ENCODE results near the gene NFKBIE. TPM values are rescaled to one million over a fixed set of nuclear protein-coding genes. Genes with fewer than 3 reads are reported as not detected.
A peak's percentile ranks its signal among the peaks of the same experiment; 100 is the strongest.

NFKBIE gene
- total and polyA plus RNA-seq, 2 of the 13 experiments (the other 11 are each of a cell fraction or from before 2014, with no cell fraction given): 6.7 to 14.5 TPM

DNA sequence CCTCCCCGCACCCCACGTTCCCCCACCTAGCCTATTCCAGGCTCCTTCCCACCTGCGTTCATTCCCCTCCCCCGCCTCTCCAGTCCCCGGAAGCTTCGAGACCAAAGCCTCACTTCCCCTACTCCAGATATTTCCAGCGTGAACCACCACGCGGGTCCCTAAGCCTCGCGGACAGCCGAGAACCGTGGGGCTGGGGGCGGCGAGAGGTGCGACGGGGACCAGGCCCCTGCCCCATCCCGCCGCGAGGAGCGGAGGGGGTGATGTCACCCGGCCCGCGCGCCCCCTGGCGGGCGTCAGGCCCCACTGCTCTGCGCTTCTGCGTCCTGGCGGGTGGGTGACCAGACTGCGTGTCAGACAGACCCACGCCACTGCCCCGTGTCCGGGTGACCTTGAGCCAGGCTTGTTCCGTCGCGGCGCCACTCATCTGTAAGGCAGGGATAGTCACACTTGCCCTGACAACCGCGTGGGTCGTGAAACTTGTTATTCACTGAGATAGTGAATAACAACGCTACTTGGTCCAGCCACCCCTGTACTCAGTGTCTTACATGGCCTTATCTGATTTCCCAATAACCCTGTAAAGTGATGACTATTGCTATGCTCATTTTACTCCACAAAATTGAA, 27.4 kb downstream of the NFKBIE start (continued):
- TF ChIP-seq POLR2AphosphoS2 (IDR thresholded peaks at IDR 0.05; ENCODE audit: low read depth, low read length): no peak
- no peak for TF ChIP-seq ELK4 (CRISPR knock-in tag; IDR thresholded peaks at IDR 0.05; ENCODE audit: borderline replicate concordance)
- TF ChIP-seq ATF6 (CRISPR knock-in tag; conservative IDR thresholded peaks at IDR 0.05): peak; percentile 17; the same call in 1 of the 2 replicates
- no peak for TF ChIP-seq SOX6 (IDR thresholded peaks at IDR 0.05)
- 0 out of 2 replicates have a peak, but pooled peaks have one; percentile 45 for TF ChIP-seq SOX6 (CRISPR knock-in tag; IDR thresholded peaks at IDR 0.05)
- no peak for TF ChIP-seq SP2 (CRISPR knock-in tag; IDR thresholded peaks at IDR 0.05)
- TF ChIP-seq ZNF564 (CRISPR knock-in tag; IDR thresholded peaks at IDR 0.05): 0 out of 2 replicates have a peak, but pooled peaks have one; percentile 76
- TF ChIP-seq NPAS2 (CRISPR knock-in tag; IDR thresholded peaks at IDR 0.05; ENCODE audit: borderline replicate concordance): no peak
- TF ChIP-seq ZNF713 (CRISPR knock-in tag; IDR thresholded peaks at IDR 0.05): no peak
- TF ChIP-seq ZIK1 (CRISPR knock-in tag; IDR thresholded peaks at IDR 0.05; ENCODE audit: borderline replicate concordance, low read depth): 0 out of 2 replicates have a peak, but pooled peaks have one; percentile 49
- TF ChIP-seq ZSCAN30 (CRISPR knock-in tag; IDR thresholded peaks at IDR 0.05): no peak
- no peak for TF ChIP-seq ZBTB1 (CRISPR knock-in tag; IDR thresholded peaks at IDR 0.05; ENCODE audit: borderline replicate concordance)
- TF ChIP-seq, protein P1, sequence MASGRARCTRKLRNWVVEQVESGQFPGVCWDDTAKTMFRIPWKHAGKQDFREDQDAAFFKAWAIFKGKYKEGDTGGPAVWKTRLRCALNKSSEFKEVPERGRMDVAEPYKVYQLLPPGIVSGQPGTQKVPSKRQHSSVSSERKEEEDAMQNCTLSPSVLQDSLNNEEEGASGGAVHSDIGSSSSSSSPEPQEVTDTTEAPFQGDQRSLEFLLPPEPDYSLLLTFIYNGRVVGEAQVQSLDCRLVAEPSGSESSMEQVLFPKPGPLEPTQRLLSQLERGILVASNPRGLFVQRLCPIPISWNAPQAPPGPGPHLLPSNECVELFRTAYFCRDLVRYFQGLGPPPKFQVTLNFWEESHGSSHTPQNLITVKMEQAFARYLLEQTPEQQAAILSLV (CRISPR knock-in tag; IDR thresholded peaks at IDR 0.05; ENCODE audit: borderline replicate concordance): peak; percentile 82; the same call in 1 of the 2 replicates
- no peak for TF ChIP-seq HMG20B (CRISPR knock-in tag; conservative IDR thresholded peaks at IDR 0.05)
- no peak for TF ChIP-seq SMARCE1 (IDR thresholded peaks at IDR 0.05; ENCODE audit: borderline replicate concordance)
- TF ChIP-seq NR1H2 (CRISPR knock-in tag; IDR thresholded peaks at IDR 0.05; ENCODE audit: borderline replicate concordance, low read depth): no peak
- no peak for TF ChIP-seq EP300 (IDR thresholded peaks at IDR 0.05; ENCODE audit: low read depth in 2 of 2, low read length in 2 of 2)
- peak; percentile 60; the same call in 1 of the 2 replicates for TF ChIP-seq EP300 (CRISPR knock-in tag; IDR thresholded peaks at IDR 0.05; ENCODE audit: borderline replicate concordance)
- peak; percentile 40; the same call in 1 of the 2 replicates for TF ChIP-seq ERF (CRISPR knock-in tag; IDR thresholded peaks at IDR 0.05)
- no peak for TF ChIP-seq MEF2D (CRISPR knock-in tag; IDR thresholded peaks at IDR 0.05)
- no peak for TF ChIP-seq CHD2 (IDR thresholded peaks at IDR 0.05; ENCODE audit: low read depth, low read length)
- no peak for TF ChIP-seq ZSCAN12 (CRISPR knock-in tag; IDR thresholded peaks at IDR 0.05)
- no peak for TF ChIP-seq ZNF790 (CRISPR knock-in tag; IDR thresholded peaks at IDR 0.05; ENCODE audit: borderline replicate concordance)

Measured in HepG2 (cell line).